Progenitor cell of endocrine pancreas (in vitro differentiated cells): ENCODE results near the gene LDLRAD4. TPM values are rescaled to one million over a fixed set of nuclear protein-coding genes. Genes with fewer than 3 reads are reported as not detected.
"Not testable (repeated sequence)": the region's sequence is repeated elsewhere in the genome, so short reads cannot be mapped to it uniquely, and the experiment has no call there.

ENCODE experiments used
- DNase-seq: peaks from one replicate; pipeline ENCODE4 v3.0.0; 2021; ENCODE audit warnings: low spot score; ENCODE audit not compliant: unreplicated experiment
- H3K27ac Mint-ChIP-seq: 2 replicates; pipeline ENCODE4 v1.8.0; 2021; ENCODE audit warnings: mild to moderate bottlenecking, moderate library complexity, mixed read lengths
- H3K27me3 Mint-ChIP-seq: 2 replicates; pipeline ENCODE4 v1.8.0; 2021; ENCODE audit warnings: mixed read lengths
- H3K36me3 Mint-ChIP-seq: 2 replicates; pipeline ENCODE4 v1.8.0; 2022; ENCODE audit warnings: mixed read lengths; ENCODE audit not compliant: insufficient read depth
- H3K4me1 Mint-ChIP-seq: 2 replicates; pipeline ENCODE4 v1.8.0; 2021; ENCODE audit warnings: low read depth, mixed read lengths
- H3K4me3 Mint-ChIP-seq: 2 replicates; pipeline ENCODE4 v1.8.0; 2021; ENCODE audit warnings: low read depth, mild to moderate bottlenecking, moderate library complexity, mixed read lengths
- H3K9me3 Mint-ChIP-seq: 2 replicates; pipeline ENCODE4 v1.8.0; 2021; ENCODE audit warnings: low read depth, mixed read lengths
- total RNA-seq: library from RNA; stranded (reverse); gene quantifications from 2 replicates; pipeline ENCODE4 v1.2.1, GENCODE V29; 2021
- TF ChIP-seq, protein P1 (sequence below): fragments of 200-600 bp; sonication (generic); IDR thresholded peaks from one replicate; pipeline ENCODE4 v1.5.0; 2021; ENCODE audit warnings: antibody characterized with exemption, mild to moderate bottlenecking; ENCODE audit not compliant: unreplicated experiment

LDLRAD4 gene
- total RNA-seq, 1 donor from 2014 or later: 3.8 TPM

DNA sequence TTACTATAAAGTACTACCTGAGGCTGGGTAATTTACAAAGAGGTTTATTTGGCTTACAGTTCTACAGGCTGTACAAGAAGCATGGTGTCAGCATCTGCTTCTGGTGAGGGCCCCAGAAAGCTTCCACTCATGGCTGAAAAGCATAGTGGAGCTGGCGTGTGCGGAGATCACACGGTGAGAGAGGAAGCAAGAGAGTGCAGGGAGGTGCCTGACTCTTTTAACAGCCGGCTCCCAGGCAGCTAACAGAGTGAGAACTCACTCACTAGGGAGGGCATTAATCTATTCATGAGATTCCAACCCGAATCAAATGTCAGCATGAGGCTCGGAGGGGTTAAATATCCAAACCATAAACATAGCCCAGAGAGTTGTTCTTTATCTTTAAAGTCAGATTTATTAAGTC, 117.3 kb downstream of the LDLRAD4 start:
- Mint-ChIP-seq H3K36me3 (peaks cover 1% of the 10 kb centered on the region), H3K9me3 (peaks cover 10% of the 10 kb centered on the region), H3K4me1 (peaks cover 9% of the 10 kb centered on the region), H3K27ac (no peak overlapping the region), H3K27me3 (peaks cover 15% of the 10 kb centered on the region), H3K4me3 (no peak overlapping the region)
- TF ChIP-seq, protein P1, sequence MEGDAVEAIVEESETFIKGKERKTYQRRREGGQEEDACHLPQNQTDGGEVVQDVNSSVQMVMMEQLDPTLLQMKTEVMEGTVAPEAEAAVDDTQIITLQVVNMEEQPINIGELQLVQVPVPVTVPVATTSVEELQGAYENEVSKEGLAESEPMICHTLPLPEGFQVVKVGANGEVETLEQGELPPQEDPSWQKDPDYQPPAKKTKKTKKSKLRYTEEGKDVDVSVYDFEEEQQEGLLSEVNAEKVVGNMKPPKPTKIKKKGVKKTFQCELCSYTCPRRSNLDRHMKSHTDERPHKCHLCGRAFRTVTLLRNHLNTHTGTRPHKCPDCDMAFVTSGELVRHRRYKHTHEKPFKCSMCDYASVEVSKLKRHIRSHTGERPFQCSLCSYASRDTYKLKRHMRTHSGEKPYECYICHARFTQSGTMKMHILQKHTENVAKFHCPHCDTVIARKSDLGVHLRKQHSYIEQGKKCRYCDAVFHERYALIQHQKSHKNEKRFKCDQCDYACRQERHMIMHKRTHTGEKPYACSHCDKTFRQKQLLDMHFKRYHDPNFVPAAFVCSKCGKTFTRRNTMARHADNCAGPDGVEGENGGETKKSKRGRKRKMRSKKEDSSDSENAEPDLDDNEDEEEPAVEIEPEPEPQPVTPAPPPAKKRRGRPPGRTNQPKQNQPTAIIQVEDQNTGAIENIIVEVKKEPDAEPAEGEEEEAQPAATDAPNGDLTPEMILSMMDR: no peak
- no peak for DNase-seq

GRCh38 chr18:13336841-13337240, 118.3 kb downstream of the LDLRAD4 start:
- no peak overlapping the region for H3K4me3 Mint-ChIP-seq
- H3K27me3 Mint-ChIP-seq: peaks cover 15% of the 10 kb centered on the region
- H3K9me3 Mint-ChIP-seq: peaks cover 11% of the 10 kb centered on the region
- peaks cover 1% of the 10 kb centered on the region for H3K36me3 Mint-ChIP-seq
- H3K27ac Mint-ChIP-seq: no peak overlapping the region
- no peak for DNase-seq
- peaks cover 9% of the 10 kb centered on the region for H3K4me1 Mint-ChIP-seq
- TF ChIP-seq, protein P1: no peak

DNA sequence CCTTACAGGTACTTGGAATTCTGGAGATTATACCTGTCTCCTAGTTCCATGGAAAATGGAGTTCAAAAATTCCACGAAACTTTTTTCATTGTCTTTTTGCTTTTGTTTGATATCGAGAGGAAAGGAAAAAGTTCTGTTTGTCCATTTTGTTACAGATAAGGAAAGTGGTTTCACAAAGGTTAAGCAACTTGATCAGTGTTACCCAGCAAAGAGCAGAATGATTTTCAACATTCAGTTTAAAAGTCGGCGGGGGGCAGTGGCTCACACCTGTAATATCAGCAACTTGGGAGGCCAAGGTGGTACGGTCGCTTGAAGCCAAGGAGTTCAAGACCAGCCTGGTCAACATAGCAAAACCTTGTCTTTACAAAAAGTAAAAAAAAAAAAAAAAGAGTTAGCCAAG, 118.8 kb downstream of the LDLRAD4 start:
- Mint-ChIP-seq H3K27me3 (peaks cover 15% of the 10 kb centered on the region), H3K9me3 (peaks cover 11% of the 10 kb centered on the region), H3K27ac (no peak overlapping the region), H3K36me3 (peaks cover 1% of the 10 kb centered on the region), H3K4me1 (peaks cover 9% of the 10 kb centered on the region), H3K4me3 (no peak overlapping the region)
- DNase-seq: no peak
- TF ChIP-seq, protein P1: no peak

DNA sequence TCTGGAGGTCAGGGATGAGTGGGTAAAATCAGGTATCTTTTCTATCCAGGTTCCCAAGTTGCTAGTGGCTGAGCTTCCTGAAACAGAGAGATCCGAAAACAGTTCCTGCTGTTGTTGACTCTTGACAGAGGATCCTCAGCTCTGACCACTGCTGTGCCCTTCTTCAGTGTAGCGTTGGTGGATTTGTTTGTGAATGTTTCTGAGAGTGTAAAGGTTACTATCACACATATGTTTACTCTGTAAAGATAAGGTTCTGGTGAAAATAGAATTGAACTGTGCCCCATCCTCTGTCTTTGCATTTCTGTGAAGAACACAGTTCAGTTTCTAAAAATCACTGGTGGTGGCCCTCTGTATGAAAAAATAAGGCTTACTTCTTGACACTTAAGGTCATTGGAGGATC, 119.8 kb downstream of the LDLRAD4 start:
- Mint-ChIP-seq H3K4me1 (peaks cover 9% of the 10 kb centered on the region), H3K27me3 (peaks cover 15% of the 10 kb centered on the region), H3K36me3 (peaks cover 1% of the 10 kb centered on the region), H3K9me3 (peaks cover 11% of the 10 kb centered on the region), H3K4me3 (no peak overlapping the region), H3K27ac (no peak overlapping the region)
- TF ChIP-seq, protein P1: no peak
- DNase-seq: no peak

DNA sequence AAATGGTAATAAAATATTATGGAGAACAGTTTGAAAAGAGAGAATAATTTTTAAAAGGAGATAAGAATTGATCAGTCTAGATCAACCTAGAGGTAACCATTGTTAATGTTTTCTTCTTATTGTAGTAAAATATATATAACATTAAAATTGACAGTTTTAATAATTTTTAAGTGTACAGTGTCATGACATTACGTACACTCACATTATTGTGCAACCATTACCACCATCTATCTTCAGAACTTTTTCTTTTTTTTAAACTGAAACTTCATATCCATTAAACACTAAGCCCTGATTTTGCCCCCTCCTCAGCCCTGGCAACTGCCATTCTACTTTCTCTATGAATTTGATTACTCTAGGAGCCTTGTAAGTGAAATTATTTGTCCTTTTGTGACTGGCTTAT, 121.1 kb downstream of the LDLRAD4 start:
- Mint-ChIP-seq H3K27me3 (peaks cover 15% of the 10 kb centered on the region), H3K4me1 (peaks cover 9% of the 10 kb centered on the region), H3K4me3 (no peak overlapping the region), H3K9me3 (peaks cover 7% of the 10 kb centered on the region), H3K36me3 (peaks cover 1% of the 10 kb centered on the region), H3K27ac (no peak overlapping the region)
- DNase-seq: no peak
- TF ChIP-seq, protein P1: no peak

DNA sequence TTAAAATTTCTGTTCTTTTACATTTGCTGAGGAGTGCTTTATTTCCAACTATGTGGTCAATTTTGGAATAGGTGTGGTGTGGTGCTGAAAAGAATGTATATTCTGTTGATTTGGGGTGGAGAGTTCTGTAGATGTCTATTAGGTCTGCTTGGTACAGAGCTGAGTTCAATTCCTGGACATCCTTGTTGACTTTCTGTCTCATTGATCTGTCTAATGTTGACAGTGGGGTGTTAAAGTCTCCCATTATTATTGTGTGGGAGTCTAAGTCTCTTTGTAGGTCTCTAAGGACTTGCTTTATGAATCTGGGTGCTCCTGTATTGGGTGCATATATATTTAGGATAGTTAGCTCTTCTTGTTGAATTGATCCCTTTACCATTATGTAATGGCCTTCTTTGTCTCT, 127.9 kb downstream of the LDLRAD4 start:
- not testable (repeated sequence) for DNase-seq, H3K4me3 Mint-ChIP-seq, H3K27ac Mint-ChIP-seq, H3K36me3 Mint-ChIP-seq, H3K4me1 Mint-ChIP-seq, H3K27me3 Mint-ChIP-seq
- H3K9me3 Mint-ChIP-seq: peaks cover 36% of the 10 kb centered on the region
